GM12875 (cell line): ENCODE data around the gene PTN.

Experiments used
- H3K4me3 ChIP-seq: one replicate; pipeline ENCODE4 v1.5.1; 2011; ENCODE audit warnings: low read depth, low read length, control low read depth
- TF ChIP-seq, protein P1 (sequence below): IDR thresholded peaks from 2 replicates; pipeline ENCODE4 v1.5.1; 2011; ENCODE audit warnings: low read depth, mild to moderate bottlenecking, control low read depth, inconsistent platforms, low read length, moderate library complexity, borderline replicate concordance; ENCODE audit not compliant: insufficient read depth

PTN gene

DNA sequence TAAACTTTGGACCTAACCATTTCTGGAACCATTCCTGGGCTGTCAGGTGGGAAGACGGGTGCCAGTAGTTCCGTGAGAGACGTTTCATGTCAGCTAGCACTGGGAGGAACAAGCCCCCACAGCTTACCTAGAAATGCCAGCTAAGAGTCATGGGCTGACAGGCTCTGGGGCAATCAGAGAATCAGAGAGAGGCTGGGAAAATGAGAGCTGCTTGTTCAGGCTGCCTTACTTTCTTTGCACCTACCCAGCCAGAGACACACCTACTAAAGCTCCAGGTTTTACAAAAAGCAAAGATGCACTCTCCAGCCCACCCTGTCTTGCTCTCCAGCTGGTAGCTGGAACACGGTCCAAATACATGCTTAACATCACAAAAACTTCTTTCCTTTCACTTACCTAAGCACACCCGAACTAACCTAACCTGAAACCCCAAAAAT lies 688 bp downstream of the PTN start:
- H3K4me3 ChIP-seq, result no peak overlapping the region

DNA sequence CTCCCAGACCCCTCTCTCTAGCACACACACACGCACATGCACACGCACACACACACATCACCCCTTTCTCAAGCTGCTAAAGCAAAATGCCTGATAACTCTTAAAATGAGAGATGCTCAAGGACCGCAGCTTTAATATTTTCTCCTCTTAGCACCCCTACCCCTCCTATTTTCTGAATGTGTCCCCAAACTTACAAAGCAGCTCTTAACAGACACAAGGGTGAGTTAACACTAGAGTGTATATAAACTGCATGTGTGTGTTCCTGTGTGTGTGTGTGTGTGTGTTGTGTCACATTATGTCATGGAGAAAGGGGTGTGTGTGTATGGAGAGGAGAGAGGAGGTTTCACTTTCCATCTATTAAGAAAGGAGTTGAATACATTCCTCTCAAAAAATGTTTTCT lies 1.3 kb downstream of the PTN start:
- no peak overlapping the region for H3K4me3 ChIP-seq
- TF ChIP-seq, protein P1, sequence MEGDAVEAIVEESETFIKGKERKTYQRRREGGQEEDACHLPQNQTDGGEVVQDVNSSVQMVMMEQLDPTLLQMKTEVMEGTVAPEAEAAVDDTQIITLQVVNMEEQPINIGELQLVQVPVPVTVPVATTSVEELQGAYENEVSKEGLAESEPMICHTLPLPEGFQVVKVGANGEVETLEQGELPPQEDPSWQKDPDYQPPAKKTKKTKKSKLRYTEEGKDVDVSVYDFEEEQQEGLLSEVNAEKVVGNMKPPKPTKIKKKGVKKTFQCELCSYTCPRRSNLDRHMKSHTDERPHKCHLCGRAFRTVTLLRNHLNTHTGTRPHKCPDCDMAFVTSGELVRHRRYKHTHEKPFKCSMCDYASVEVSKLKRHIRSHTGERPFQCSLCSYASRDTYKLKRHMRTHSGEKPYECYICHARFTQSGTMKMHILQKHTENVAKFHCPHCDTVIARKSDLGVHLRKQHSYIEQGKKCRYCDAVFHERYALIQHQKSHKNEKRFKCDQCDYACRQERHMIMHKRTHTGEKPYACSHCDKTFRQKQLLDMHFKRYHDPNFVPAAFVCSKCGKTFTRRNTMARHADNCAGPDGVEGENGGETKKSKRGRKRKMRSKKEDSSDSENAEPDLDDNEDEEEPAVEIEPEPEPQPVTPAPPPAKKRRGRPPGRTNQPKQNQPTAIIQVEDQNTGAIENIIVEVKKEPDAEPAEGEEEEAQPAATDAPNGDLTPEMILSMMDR, result no peak

More for the DNA sequence above, 688 bp downstream of the PTN start:
- TF ChIP-seq, protein P1, result no peak

DNA sequence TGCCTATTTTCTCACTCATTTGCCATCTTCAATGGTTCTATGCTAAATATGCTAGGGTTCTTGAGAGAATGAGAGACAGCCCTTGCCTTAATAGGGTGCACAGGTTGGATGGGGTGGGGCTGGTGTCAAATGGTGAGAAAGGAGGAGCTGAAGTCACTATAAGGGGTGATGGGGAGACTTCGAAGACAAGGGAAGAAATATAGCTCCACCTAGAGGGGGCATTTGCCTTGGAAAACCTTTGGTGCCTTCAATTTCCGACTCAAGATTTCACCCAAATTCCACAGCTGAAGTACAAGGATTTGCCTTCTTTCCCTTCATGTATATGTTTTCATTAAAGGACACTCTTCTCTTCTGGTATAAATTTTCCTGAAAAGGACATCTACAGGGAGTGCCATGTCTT lies 5.6 kb downstream of the PTN start:
- TF ChIP-seq, protein P1, result no peak

DNA sequence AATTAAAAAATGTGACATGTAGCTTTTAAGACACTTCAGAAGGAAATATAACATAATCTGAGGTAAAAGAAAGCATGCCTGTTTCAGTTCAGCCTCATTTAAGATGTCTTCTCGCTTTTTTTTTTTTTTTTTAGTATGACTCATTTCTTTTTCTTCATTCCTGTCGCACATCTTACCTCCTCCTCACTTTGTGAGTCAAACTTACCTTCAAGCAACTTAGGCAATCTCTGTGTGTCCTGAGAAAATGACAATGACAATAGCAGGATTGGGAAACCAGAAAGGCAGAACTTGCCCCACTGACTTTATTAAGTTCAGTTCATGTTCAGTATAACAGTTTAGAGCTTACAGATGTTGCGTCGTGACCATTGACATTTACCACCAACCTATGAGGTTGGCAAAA lies 7.7 kb downstream of the PTN start:
- TF ChIP-seq, protein P1, result no peak

More for the DNA sequence above, 5.6 kb downstream of the PTN start:
- H3K4me3 ChIP-seq, result no peak overlapping the region

DNA sequence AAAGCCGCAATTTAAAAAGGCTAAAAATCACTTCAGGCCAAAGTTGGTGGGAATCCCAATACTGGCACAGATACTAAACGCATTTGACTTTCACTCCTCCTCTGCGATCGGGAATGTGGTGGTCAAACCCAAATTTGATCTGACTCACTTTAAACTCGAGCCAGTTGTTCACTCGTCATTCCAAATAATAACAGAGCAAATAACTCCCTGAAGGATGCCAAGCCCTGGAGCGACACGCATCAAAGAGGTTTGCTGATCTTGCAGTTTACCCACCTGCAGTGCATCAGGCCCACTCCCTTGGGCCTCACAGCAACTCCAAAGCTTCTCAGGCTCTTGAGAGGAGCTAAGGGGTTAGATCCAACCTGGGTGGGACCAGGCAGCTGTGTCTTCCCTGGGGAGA lies 12.2 kb downstream of the PTN start:
- no peak overlapping the region for H3K4me3 ChIP-seq
- TF ChIP-seq, protein P1, result no peak

More for the DNA sequence above, 7.7 kb downstream of the PTN start:
- no peak overlapping the region for H3K4me3 ChIP-seq

DNA sequence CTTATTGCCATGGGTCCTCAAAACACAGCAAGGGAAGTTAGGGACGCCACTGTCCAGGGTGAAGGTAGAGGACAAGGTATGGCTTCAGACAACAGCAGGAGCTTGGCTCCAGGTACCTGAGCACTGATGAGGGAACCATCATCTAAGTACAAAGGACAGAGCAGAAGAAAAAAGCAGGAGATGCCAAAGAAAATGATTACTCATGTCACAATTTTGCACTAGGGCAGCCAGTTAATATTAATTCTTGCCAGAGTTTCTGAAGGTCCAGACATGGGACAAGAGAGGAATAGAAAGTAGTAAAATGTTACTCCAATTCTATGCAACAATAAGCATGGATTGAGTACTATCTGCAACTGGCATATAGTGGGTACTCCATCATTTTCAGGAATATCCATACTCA lies 14.1 kb downstream of the PTN start:
- TF ChIP-seq, protein P1, result no peak
- no peak overlapping the region for H3K4me3 ChIP-seq

DNA sequence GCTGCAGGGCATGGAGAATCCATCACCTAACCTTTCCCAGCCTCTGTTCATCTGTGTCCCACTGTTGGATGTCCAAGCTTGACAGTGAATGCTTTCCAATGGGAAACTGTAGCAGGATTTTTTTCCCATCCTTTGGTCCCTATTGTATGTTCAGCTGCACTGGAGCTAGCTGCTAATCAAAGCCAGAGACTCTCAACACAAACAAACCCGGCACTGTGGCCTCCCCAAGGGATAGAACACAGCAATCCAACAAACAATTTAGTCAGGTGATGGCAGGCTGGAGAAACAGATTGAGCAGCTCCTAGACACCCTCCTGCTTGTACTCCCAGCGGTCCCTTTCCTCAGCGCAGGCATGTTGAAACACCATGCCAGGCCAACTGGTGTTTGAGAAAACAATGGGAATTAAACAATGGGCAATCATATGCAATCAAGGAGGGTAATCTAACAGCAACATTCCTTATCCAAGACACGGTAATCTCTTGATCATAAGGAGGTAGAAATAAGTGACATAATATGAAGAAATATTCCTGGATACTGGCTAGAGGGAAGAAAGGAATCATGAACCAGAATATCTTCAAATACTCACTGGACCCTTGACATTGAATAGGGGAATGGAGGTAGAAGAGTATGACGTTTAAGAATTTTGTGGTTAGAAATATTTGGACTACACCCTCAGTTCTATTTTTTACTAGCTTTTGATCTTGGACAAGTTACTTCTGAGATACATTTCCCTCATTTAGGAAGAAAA lies 15.0 kb downstream of the PTN start:
- H3K4me3 ChIP-seq, result no peak overlapping the region
- TF ChIP-seq, protein P1, result no peak
